GM12801 (cell line): ENCODE data around the gene PLCH2.

Source experiments
- CTCF ChIP-seq: IDR thresholded peaks from one replicate; pipeline ENCODE4 v1.5.1; 2011; ENCODE audit warnings: control low read depth; ENCODE audit not compliant: insufficient read length; ENCODE audit errors: extremely low read depth

PLCH2 gene

DNA sequence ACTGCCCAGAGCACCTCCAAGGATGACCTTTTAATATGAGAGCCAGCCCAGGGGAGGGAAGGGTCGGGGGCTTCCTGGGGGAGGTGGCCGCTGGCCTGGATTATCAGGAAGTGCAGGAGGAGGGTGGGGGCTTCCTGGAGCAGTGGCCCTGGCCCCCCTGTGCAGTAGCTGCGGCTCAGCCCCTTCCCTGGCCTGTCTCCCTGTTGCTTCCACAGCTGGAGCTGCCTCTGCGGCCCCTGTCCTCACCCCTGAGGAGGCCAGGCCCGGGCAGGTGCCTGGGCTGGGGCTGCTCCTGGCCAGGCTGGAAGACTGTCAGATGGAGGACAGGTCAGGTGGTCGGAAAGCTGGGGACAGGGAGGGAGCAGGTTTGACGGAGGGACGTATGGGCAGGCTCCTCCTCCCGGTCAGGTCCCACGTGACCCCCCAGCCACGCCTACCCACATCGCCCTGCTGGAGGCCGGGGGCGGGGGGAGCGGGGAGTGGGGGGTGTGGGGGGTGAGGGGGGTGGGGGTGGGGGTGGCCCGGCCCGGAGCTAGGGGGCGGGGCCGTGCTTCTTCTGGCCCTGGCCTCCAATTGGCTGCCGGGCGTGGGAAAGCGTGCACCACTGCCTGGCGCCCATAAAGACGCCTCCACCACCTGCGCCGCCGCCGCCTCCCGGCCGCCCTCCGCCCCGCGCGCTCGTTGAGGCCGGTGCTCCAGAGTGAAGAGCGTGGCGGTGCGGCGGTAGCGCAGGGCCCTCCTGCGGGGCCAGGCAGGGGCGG lies 69.8 kb downstream of the PLCH2 start:
- no peak for TF ChIP-seq CTCF

- no peak for TF ChIP-seq CTCF
These were observed 70.6 kb downstream of the PLCH2 start for GRCh38 chr1:2546515-2547209.

DNA sequence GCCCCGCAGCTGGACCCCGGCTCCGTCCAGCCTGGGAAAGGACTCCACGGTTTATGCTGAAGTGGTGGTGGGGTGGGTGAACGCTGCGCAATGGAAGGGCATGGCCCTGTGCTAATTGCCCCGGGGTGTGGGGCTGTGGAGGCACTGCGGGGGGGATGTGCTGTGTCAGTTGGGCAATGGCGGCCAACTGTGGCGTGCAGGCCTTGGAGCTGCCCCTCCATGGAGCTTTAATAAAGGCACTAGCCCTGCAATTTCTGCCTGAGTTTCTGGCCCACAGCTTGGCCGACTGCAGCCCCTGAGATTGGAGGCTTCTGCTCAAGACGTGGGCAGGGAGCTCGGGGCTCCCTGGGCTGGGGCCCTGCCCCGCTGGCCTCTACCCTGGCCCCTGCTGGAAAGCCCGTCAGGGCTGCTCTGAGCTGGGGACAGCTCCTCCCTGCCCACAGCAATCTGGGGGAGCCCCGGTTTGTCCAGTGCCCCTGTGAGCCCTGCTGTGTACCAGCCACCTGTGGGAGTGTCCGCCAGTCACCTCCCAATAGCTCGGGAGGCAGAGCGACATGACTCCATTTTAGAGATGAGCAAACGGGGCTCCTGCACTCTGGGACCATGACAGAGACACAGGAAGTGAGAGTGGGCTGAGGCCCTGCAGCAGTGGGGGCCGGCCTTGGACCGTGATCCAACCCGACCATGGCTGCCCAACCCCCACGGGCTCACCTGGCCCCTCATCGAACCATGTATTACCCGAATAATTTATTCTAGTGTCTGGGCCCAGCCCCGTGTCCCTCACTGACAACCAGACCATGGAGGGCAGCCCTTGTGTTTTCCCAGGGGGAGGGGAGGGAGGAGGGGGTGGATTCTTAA lies 71.3 kb downstream of the PLCH2 start:
- TF ChIP-seq CTCF, result no peak

GRCh38 chr1:2548068-2548589 lies 72.0 kb downstream of the PLCH2 start:
- no peak for TF ChIP-seq CTCF

DNA sequence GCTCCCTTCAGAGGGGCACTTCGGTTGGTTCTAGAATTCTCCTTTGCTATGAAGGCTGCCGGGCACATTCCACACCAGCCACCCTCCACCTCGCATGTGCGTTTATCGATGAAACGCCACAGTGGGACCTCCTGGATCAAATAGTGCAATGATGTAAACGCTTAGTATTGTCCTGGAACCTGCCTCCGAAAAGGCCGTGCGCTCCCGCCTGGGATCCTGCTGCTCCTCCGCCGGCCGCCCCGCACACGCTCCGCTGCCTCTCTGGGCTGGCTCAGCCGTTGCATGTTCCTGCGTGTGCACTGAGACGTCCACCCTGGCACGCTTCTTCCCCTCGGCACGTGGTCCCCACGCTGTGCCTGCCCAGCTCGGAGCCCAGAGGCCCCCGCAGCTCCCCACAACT lies 76.1 kb downstream of the PLCH2 start:
- TF ChIP-seq CTCF, result no peak

DNA sequence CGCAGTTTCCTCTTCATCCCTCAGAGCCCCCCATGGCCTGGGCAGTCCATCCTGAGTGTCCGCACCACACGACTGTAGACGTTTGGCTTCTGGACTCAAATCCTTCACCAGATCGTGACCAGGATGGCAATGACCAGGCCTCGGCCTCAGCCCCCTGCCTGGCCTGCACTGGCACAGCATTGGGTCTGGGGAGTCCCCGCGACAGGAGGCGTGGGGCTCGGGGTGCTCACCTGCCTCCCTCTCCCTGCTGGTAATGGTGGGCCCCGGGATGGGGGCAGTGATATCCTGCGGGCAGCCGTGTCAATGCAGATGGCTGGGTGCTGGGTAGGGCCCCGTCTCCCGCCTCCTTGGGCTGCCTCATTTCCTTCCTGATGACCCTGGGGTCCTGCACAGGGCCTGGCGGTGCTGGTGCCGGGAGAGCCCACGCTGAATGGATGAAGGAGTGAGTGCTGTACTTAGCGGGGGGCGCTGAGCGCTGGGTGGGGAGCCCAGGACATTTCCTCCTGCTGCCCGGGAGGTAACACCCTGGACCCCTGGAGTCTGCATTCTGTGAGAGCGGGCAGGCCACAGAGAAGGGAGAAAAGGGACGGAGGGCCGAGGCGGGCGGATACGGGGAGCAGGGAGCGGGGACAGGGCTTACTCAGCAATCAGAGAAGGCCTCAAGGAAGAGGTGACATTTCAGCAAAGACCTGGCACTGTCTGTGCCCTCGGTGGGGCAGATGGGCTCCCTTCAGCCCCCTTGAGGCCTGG lies 78.0 kb downstream of the PLCH2 start:
- no peak for TF ChIP-seq CTCF
